HL-60 (cell line): ENCODE results near the gene GP1BB.
A peak's percentile ranks its signal among the peaks of the same experiment; 100 is the strongest.

Experiments used
- DNase-seq, 2 experiments: peaks; one replicate each; pipeline ENCODE4 v3.0.0-alpha.2; 2010 to 2020; ENCODE audit warnings: low read depth in 1 of 2, low spot score in 1 of 2
- H3K27ac ChIP-seq: fragments of 250-450 bp; sonication (Bioruptor Pico); replicated peaks from 2 replicates; pipeline ENCODE4 v1.5.1; 2020; ENCODE audit warnings: mild to moderate bottlenecking, moderate library complexity
- H3K27me3 ChIP-seq: fragments of 250-450 bp; sonication (Bioruptor Pico); 2 replicates; pipeline ENCODE4 v1.5.1; 2021; ENCODE audit warnings: mild to moderate bottlenecking, moderate library complexity; ENCODE audit not compliant: insufficient read depth, poor library complexity, severe bottlenecking
- H3K4me3 ChIP-seq: replicated peaks from 2 replicates; pipeline ENCODE4 v1.5.1; 2011; ENCODE audit warnings: mild to moderate bottlenecking, control low read depth, low read length; ENCODE audit not compliant: insufficient read depth
- GABPA ChIP-seq: IDR thresholded peaks from 2 replicates; pipeline ENCODE4 v1.6.1; 2012; ENCODE audit warnings: low read depth
- POLR2AphosphoS5 ChIP-seq: IDR thresholded peaks from 2 replicates; pipeline ENCODE4 v1.6.1; 2012; ENCODE audit warnings: low read depth
- SPI1 ChIP-seq: IDR thresholded peaks from 2 replicates; pipeline ENCODE4 v1.6.1; 2012; ENCODE audit warnings: low read depth, mild to moderate bottlenecking, borderline replicate concordance
- TF ChIP-seq, protein P1 (sequence below): IDR thresholded peaks from one replicate; pipeline ENCODE4 v1.5.1; 2011; ENCODE audit warnings: low read length, control low read depth, inconsistent platforms; ENCODE audit not compliant: insufficient read depth
- TF ChIP-seq, protein P2 (sequence below): IDR thresholded peaks from 2 replicates; pipeline ENCODE4 v1.6.1; 2012; ENCODE audit warnings: low read depth; ENCODE audit not compliant: insufficient replicate concordance

The GP1BB gene

DNA sequence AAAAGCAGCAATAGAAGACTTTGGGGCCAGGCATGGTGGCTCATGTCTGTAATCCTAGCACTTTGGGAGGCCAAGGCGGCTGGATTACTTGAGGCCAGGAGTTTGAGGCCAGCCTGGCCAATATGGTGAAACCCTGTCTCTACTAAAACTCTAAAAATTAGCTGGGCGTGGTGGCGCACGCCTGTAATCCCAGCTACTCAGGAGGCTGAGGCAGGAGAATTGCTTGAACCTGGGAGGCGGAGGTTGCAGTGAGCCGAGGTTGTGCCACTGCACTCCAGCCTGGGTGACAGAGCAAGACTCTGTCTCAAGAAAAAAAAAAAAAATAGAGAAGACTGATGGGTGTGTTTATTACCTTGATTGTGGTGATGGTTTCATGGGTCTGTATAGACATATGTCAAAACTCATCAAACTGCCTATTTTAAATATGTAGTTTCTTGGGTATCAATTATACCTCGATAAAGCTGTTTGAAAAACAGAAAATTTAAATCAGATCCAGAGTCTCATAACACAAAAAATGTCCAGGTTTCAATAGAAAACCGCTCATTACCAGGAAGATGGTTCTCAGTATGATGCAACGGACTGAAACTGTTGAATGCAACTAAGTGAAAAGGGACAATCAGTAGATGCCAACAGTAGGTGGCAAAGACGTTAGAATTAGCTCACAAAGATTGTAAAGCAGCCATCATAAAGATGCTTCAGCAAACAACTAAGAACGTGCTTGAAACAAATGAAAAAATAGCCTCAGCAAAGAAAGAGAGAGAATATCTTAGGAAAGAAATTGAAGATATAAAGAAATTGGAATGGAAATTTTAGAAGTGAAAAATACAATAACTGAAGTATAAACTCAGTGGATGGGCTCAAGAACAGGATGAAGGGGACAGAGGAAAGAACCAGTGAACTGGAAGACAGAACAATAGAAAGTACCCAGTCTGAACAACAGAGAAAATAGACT lies 42.2 kb upstream of the GP1BB start:
- H3K27ac ChIP-seq = no peak overlapping the region
- TF ChIP-seq, protein P1, sequence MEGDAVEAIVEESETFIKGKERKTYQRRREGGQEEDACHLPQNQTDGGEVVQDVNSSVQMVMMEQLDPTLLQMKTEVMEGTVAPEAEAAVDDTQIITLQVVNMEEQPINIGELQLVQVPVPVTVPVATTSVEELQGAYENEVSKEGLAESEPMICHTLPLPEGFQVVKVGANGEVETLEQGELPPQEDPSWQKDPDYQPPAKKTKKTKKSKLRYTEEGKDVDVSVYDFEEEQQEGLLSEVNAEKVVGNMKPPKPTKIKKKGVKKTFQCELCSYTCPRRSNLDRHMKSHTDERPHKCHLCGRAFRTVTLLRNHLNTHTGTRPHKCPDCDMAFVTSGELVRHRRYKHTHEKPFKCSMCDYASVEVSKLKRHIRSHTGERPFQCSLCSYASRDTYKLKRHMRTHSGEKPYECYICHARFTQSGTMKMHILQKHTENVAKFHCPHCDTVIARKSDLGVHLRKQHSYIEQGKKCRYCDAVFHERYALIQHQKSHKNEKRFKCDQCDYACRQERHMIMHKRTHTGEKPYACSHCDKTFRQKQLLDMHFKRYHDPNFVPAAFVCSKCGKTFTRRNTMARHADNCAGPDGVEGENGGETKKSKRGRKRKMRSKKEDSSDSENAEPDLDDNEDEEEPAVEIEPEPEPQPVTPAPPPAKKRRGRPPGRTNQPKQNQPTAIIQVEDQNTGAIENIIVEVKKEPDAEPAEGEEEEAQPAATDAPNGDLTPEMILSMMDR = no peak
- no peak for TF ChIP-seq GABPA
- TF ChIP-seq, protein P2, sequence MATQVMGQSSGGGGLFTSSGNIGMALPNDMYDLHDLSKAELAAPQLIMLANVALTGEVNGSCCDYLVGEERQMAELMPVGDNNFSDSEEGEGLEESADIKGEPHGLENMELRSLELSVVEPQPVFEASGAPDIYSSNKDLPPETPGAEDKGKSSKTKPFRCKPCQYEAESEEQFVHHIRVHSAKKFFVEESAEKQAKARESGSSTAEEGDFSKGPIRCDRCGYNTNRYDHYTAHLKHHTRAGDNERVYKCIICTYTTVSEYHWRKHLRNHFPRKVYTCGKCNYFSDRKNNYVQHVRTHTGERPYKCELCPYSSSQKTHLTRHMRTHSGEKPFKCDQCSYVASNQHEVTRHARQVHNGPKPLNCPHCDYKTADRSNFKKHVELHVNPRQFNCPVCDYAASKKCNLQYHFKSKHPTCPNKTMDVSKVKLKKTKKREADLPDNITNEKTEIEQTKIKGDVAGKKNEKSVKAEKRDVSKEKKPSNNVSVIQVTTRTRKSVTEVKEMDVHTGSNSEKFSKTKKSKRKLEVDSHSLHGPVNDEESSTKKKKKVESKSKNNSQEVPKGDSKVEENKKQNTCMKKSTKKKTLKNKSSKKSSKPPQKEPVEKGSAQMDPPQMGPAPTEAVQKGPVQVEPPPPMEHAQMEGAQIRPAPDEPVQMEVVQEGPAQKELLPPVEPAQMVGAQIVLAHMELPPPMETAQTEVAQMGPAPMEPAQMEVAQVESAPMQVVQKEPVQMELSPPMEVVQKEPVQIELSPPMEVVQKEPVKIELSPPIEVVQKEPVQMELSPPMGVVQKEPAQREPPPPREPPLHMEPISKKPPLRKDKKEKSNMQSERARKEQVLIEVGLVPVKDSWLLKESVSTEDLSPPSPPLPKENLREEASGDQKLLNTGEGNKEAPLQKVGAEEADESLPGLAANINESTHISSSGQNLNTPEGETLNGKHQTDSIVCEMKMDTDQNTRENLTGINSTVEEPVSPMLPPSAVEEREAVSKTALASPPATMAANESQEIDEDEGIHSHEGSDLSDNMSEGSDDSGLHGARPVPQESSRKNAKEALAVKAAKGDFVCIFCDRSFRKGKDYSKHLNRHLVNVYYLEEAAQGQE = no peak
- H3K27me3 ChIP-seq = no peaks in the 10 kb centered on the region
- DNase-seq = no peak
- H3K4me3 ChIP-seq = no peak overlapping the region

DNA sequence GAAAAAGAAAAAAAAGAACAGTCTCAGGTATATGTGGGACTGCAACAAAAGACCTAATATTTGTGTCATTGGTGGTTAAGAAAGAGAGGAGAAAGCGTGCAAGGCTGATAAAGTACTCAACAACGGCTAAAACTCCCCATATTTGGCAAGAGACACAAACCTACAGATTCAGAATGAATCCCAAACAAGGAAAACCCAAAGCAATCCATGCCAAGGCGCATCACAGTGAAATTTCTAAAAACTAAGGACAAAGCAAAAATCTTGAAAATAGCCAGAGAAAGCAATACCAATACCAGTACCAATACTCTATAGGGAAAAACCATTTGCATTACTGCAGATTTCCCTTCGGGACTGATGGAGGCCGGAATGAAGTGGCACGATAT lies 41.5 kb upstream of the GP1BB start:
- Histone ChIP-seq H3K27ac (no peak overlapping the region), H3K4me3 (no peak overlapping the region), H3K27me3 (no peaks in the 10 kb centered on the region)
- no peak for DNase-seq
- no peak for TF ChIP-seq POLR2AphosphoS5
- TF ChIP-seq GABPA = no peak
- no peak for TF ChIP-seq SPI1
- TF ChIP-seq, protein P1 = no peak
- TF ChIP-seq, protein P2 = no peak

DNA sequence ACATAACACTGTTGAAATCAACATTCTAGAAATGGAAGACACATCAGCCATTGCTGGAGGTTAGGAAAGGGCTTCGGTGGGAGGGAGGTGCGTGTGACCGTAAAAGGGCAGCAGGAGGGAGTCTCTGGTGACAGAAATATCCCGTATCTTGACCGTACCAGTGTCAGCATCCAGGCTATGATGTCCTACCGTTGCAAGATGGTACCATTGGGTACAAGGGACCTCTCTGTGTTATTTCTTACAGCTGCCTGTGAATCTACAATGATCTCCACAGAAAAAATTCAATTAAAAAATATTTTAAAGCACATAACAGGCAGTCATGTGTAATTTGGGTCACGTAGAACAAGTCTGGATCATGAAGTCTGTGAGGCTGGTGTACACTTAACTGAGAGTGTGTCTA lies 36.4 kb upstream of the GP1BB start:
- H3K27me3 ChIP-seq = no peaks in the 10 kb centered on the region
- DNase-seq = peak in 1 of 2 experiments; percentile 30
- TF ChIP-seq POLR2AphosphoS5 (no peak), GABPA (no peak), SPI1 (no peak)
- TF ChIP-seq, protein P2 = no peak
- TF ChIP-seq, protein P1 = no peak

More for the DNA sequence above, 36.4 kb upstream of the GP1BB start:
- no peak overlapping the region; the same call in 1 of the 2 replicates for H3K4me3 ChIP-seq
- H3K27ac ChIP-seq = peak overlapping the region; percentile 98
